Smooth muscle cell (in vitro differentiated cells): ENCODE measurements around the gene MIB2. TPM values are rescaled to one million over a fixed set of nuclear protein-coding genes. Genes with fewer than 3 reads are reported as not detected.

Experiments
- DNase-seq: peaks from one replicate; lab custom pipeline; 2025; ENCODE audit not compliant: unreplicated experiment; lab: John Stamatoyannopoulos, UW
- H2AFZ ChIP-seq: fragments of 200-600 bp; sonication (generic); 2 replicates; pipeline ENCODE4 v1.6.0; 2016; ENCODE audit warnings: antibody characterized with exemption, low read depth, mild to moderate bottlenecking
- H3F3A ChIP-seq: fragments of 200-600 bp; sonication (generic); 2 replicates; pipeline ENCODE4 v1.6.0; 2017; ENCODE audit warnings: antibody characterized with exemption, low read depth
- H3K27ac ChIP-seq: fragments of 200-600 bp; sonication (generic); 2 replicates; pipeline ENCODE4 v1.5.1; 2016; ENCODE audit warnings: low read depth, mild to moderate bottlenecking
- H3K27me3 ChIP-seq: fragments of 200-600 bp; sonication (generic); 2 replicates; pipeline ENCODE4 v1.6.1; 2016; ENCODE audit warnings: low read depth, mild to moderate bottlenecking
- H3K36me3 ChIP-seq: fragments of 200-600 bp; sonication (generic); 2 replicates; pipeline ENCODE4 v1.5.1; 2016; ENCODE audit warnings: low read depth
- H3K4me1 ChIP-seq: fragments of 200-600 bp; sonication (generic); 2 replicates; pipeline ENCODE4 v1.5.1; 2016; ENCODE audit warnings: low read depth
- H3K4me2 ChIP-seq: fragments of 200-600 bp; sonication (generic); 2 replicates; pipeline ENCODE4 v1.6.0; 2016; ENCODE audit warnings: mild to moderate bottlenecking
- H3K4me3 ChIP-seq: fragments of 200-600 bp; sonication (generic); 2 replicates; pipeline ENCODE4 v1.5.1; 2016; ENCODE audit warnings: mild to moderate bottlenecking
- H3K79me2 ChIP-seq: fragments of 200-600 bp; sonication (generic); 2 replicates; pipeline ENCODE4 v1.6.0; 2016; ENCODE audit warnings: low read depth, mild to moderate bottlenecking
- H3K9ac ChIP-seq: fragments of 200-600 bp; sonication (generic); 2 replicates; pipeline ENCODE4 v1.6.0; 2016; ENCODE audit warnings: low read depth
- H3K9me3 ChIP-seq: fragments of 200-600 bp; sonication (generic); replicated peaks from 2 replicates; pipeline ENCODE4 v1.5.1; 2016; ENCODE audit warnings: low read depth
- H4K20me1 ChIP-seq: fragments of 200-600 bp; sonication (generic); 2 replicates; pipeline ENCODE4 v1.6.0; 2016; ENCODE audit warnings: low read depth
- CTCF ChIP-seq: fragments of 200-600 bp; sonication (generic); IDR thresholded peaks from 2 replicates; pipeline ENCODE4 v1.5.1; 2017; ENCODE audit warnings: borderline replicate concordance, mild to moderate bottlenecking, antibody characterized with exemption; ENCODE audit not compliant: insufficient read depth, poor library complexity, severe bottlenecking
- WGBS: methylation state at CpG from one replicate; pipeline ENCODE4 v1.1.7; 2016; ENCODE audit warnings: low lambda C conversion rate; 5-methylcytosine and 5-hydroxymethylcytosine counted together
- polyA plus RNA-seq: library from polyadenylated mRNA; unstranded; fragments of >200 nt; fragmentation: Nextera tagmentation; extraction: Ambion mirVana; gene quantifications from 2 replicates; pipeline ENCODE4 v1.2.1, GENCODE V29; 2016
- total RNA-seq: library from RNA; depleted of rRNA; stranded (reverse); fragments of >200 nt; gene quantifications from 2 replicates; pipeline ENCODE4 v1.2.3, GENCODE V29; 2014

MIB2 gene
- total and polyA plus RNA-seq, 2 experiments from 2014 or later: 42.7 to 61.2 TPM

DNA sequence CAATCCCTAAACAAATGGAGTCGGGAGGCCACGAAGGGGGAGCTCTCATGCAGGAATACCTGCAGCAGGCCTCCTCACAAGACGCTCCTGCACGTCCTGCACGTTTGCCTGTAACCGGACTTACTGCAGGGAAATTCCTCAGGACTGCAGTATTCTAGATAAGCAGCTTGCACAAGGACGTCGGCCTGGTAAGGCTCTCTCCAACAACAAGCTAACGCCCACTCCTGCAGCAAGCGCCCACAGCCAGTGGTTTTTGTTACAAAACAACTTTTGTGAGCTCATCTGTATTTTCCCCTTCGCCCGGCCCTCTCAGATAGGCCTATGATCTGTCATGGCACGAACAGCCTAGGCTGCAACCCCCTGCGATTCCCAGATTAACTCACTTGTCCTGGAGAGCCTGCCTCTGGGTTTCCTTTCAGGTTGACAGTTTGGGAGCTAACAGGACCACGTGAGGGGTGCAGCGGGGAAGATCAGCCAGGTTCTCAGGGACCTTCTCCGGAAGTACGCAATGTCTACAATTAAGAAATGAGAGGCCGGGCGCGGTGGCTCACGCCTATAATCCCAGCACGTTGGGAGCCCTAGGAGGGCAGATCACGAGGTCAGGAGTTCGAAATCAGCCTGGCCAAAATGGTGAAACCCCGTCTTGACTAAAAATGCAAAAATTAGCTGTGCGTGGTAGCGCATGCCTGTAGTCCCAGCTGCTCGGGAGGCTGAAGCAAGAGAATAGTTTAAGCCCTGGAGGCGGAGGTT lies 921 bp upstream of the MIB2 start:
- no peaks in the 10 kb centered on the region for H3K9me3 ChIP-seq
- H3K36me3 ChIP-seq: no peaks in the 10 kb centered on the region
- H3K4me1 ChIP-seq: peaks cover 15% of the 10 kb centered on the region
- 19% methylated on average over 30 of the region's 30 CpGs for WGBS
- no peak for TF ChIP-seq CTCF
- no peak overlapping the region for H2AFZ ChIP-seq
- peaks cover 49% of the 10 kb centered on the region for H4K20me1 ChIP-seq
- peaks cover 35% of the 10 kb centered on the region for H3K79me2 ChIP-seq
- DNase-seq: peak; percentile 44
- H3K27ac ChIP-seq: peak overlapping the region; percentile 100
- H3K4me2 ChIP-seq: peak overlapping the region; percentile 91
- H3K27me3 ChIP-seq: no peaks in the 10 kb centered on the region
- peak overlapping the region; percentile 100 for H3K9ac ChIP-seq
- H3F3A ChIP-seq: peaks cover 4% of the 10 kb centered on the region
- H3K4me3 ChIP-seq: peak overlapping the region; percentile 97

- Histone ChIP-seq H3F3A (peaks cover 4% of the 10 kb centered on the region), H3K9ac (peak overlapping the region; percentile 100), H3K4me3 (peak overlapping the region; percentile 97), H3K36me3 (no peaks in the 10 kb centered on the region), H3K79me2 (peaks cover 40% of the 10 kb centered on the region), H3K4me1 (peaks cover 15% of the 10 kb centered on the region), H2AFZ (no peak overlapping the region), H3K27ac (peak overlapping the region; percentile 100), H3K9me3 (no peaks in the 10 kb centered on the region), H4K20me1 (peaks cover 54% of the 10 kb centered on the region), H3K27me3 (no peaks in the 10 kb centered on the region), H3K4me2 (peak overlapping the region; percentile 91)
- no peak for DNase-seq
- 3% methylated on average over 23 of the region's 23 CpGs for WGBS
- no peak for TF ChIP-seq CTCF
Measured at GRCh38 chr1:1614954-1615255, 395 bp upstream of the MIB2 start.

GRCh38 chr1:1616045-1616790 lies 918 bp downstream of the MIB2 start:
- no peak overlapping the region for H2AFZ ChIP-seq
- H3K27ac ChIP-seq: peak overlapping the region; percentile 100
- H3F3A ChIP-seq: no peaks in the 10 kb centered on the region
- H3K9ac ChIP-seq: peak overlapping the region; percentile 100
- no peaks in the 10 kb centered on the region for H3K36me3 ChIP-seq
- WGBS: 11% methylated on average over 32 of the region's 80 CpGs
- H3K4me3 ChIP-seq: peak overlapping the region; percentile 97
- peak overlapping the region; percentile 91 for H3K4me2 ChIP-seq
- peaks cover 15% of the 10 kb centered on the region for H3K4me1 ChIP-seq
- no peak for TF ChIP-seq CTCF
- no peak for DNase-seq
- no peaks in the 10 kb centered on the region for H3K27me3 ChIP-seq
- H4K20me1 ChIP-seq: peaks cover 67% of the 10 kb centered on the region
- no peaks in the 10 kb centered on the region for H3K9me3 ChIP-seq
- H3K79me2 ChIP-seq: peaks cover 40% of the 10 kb centered on the region
